Activated CD4-positive, alpha-beta memory T cell treated with anti-CD3 and anti-CD28 coated beads, Interleukin-2, amount 10 ng/mL, durations not matched to agents 7 days and 5 days (primary cell): ENCODE data around the gene SGO2. TPM values are rescaled to one million over a fixed set of nuclear protein-coding genes. Genes with fewer than 3 reads are reported as not detected.

Experiments
- CTCF ChIA-PET: fragments of 350-600 bp; sonication (Branson Sonifier 250); formaldehyde crosslinking; loops from one replicate; lab custom pipeline; 2021; ENCODE audit warnings: antibody characterized with exemption, inconsistent platforms; lab: Charles Lee
- POLR2A ChIA-PET: fragments of 350-600 bp; sonication (Branson Sonifier 250); formaldehyde crosslinking; loops from one replicate; lab custom pipeline; 2021; ENCODE audit warnings: antibody characterized with exemption; lab: Charles Lee
- DNase-seq: peaks from one replicate; pipeline ENCODE4 v3.0.0-alpha.2; 2020
- H3K27ac Mint-ChIP-seq: one replicate; pipeline ENCODE4 v1.8.0; 2021; ENCODE audit warnings: mild to moderate bottlenecking, mixed read lengths
- H3K27me3 Mint-ChIP-seq: one replicate; pipeline ENCODE4 v1.8.0; 2021; ENCODE audit warnings: mixed read lengths
- H3K36me3 Mint-ChIP-seq: one replicate; pipeline ENCODE4 v1.8.0; 2021; ENCODE audit warnings: low read depth, mixed read lengths
- H3K4me1 Mint-ChIP-seq: one replicate; pipeline ENCODE4 v1.8.0; 2021; ENCODE audit warnings: mixed read lengths
- H3K4me3 Mint-ChIP-seq: one replicate; pipeline ENCODE4 v1.8.0; 2021; ENCODE audit warnings: mild to moderate bottlenecking, mixed read lengths
- H3K9me3 Mint-ChIP-seq: one replicate; pipeline ENCODE4 v1.8.0; 2021; ENCODE audit warnings: mixed read lengths
- total RNA-seq, 2 experiments: library from RNA; stranded (reverse); gene quantifications; one replicate each; pipeline ENCODE4 v1.2.3, GENCODE V29; 2021

Gene SGO2
- total RNA-seq, 2 experiments from 2014 or later, result 44.2 to 45.3 TPM

GRCh38 chr2:200585340-200585729 is 59.3 kb downstream of the SGO2 start:
- Mint-ChIP-seq H3K4me3 (peak overlapping the region; percentile 59), H3K27ac (no peak overlapping the region), H3K9me3 (no peaks in the 10 kb centered on the region), H3K27me3 (peaks cover 10% of the 10 kb centered on the region), H3K36me3 (peaks cover 19% of the 10 kb centered on the region), H3K4me1 (peaks cover 10% of the 10 kb centered on the region)
- POLR2A ChIA-PET, result no interaction called here
- no peak for DNase-seq
- CTCF ChIA-PET, result no interaction called here

GRCh38 chr2:200585730-200586643 is 60.0 kb downstream of the SGO2 start, which contains the start of gene AOX1:
Gene AOX1, plus strand, starts transcription at chr2:200586014. Its CDS starts 95 bp downstream, at chr2:200586109.
- Mint-ChIP-seq H3K27ac (no peak within 1 kb of the TSS), H3K27me3 (peaks cover 14% of the 10 kb centered on the region), H3K9me3 (no peaks in the 10 kb centered on the region), H3K4me1 (peaks cover 10% of the 10 kb centered on the region), H3K4me3 (peak within 1 kb of the TSS; percentile 59), H3K36me3 (peaks cover 19% of the 10 kb centered on the region)
- CTCF ChIA-PET, result no interaction called here
- no peak for DNase-seq
- POLR2A ChIA-PET, result no interaction called here

GRCh38 chr2:200586644-200586975 is 60.6 kb downstream of the SGO2 start:
- ChIA-PET CTCF (no interaction called here), POLR2A (no interaction called here)
- H3K36me3 Mint-ChIP-seq, result peaks cover 19% of the 10 kb centered on the region
- H3K4me3 Mint-ChIP-seq, result no peak overlapping the region
- no peaks in the 10 kb centered on the region for H3K9me3 Mint-ChIP-seq
- DNase-seq, result no peak
- H3K4me1 Mint-ChIP-seq, result peaks cover 10% of the 10 kb centered on the region
- no peak overlapping the region for H3K27ac Mint-ChIP-seq
- H3K27me3 Mint-ChIP-seq, result peaks cover 16% of the 10 kb centered on the region

- H3K4me1 Mint-ChIP-seq, result peaks cover 10% of the 10 kb centered on the region
- DNase-seq, result no peak
- H3K27ac Mint-ChIP-seq, result no peak overlapping the region
- H3K27me3 Mint-ChIP-seq, result peaks cover 21% of the 10 kb centered on the region
- H3K9me3 Mint-ChIP-seq, result no peaks in the 10 kb centered on the region
- CTCF ChIA-PET, result interaction anchor here (1.0 kb wide), 1 partner anchor 171 kb away, joined by 5 read pairs; no protein-coding TSS in a partner anchor
- POLR2A ChIA-PET, result no interaction called here
- no peak overlapping the region for H3K4me3 Mint-ChIP-seq
- peaks cover 17% of the 10 kb centered on the region for H3K36me3 Mint-ChIP-seq
Measured at GRCh38 chr2:200587007-200587616, 61.1 kb downstream of the SGO2 start.

- H3K9me3 Mint-ChIP-seq, result no peaks in the 10 kb centered on the region
- peaks cover 10% of the 10 kb centered on the region for H3K4me1 Mint-ChIP-seq
- ChIA-PET CTCF (interaction anchor here (1.0 kb wide), 1 partner anchor 172 kb away, joined by 5 read pairs; no protein-coding TSS in a partner anchor), POLR2A (interaction anchor here (0.6 kb wide), 1 partner anchor 688 kb away, joined by 3 read pairs; no protein-coding TSS in a partner anchor)
- H3K27ac Mint-ChIP-seq, result no peak overlapping the region
- peaks cover 11% of the 10 kb centered on the region for H3K36me3 Mint-ChIP-seq
- H3K4me3 Mint-ChIP-seq, result no peak overlapping the region
- no peak for DNase-seq
- H3K27me3 Mint-ChIP-seq, result peaks cover 26% of the 10 kb centered on the region
Measured at GRCh38 chr2:200588076-200588678, 62.2 kb downstream of the SGO2 start.

- Mint-ChIP-seq H3K9me3 (no peaks in the 10 kb centered on the region), H3K36me3 (no peaks in the 10 kb centered on the region), H3K27ac (no peak overlapping the region), H3K4me1 (peaks cover 5% of the 10 kb centered on the region), H3K27me3 (peaks cover 37% of the 10 kb centered on the region), H3K4me3 (no peak overlapping the region)
- no peak for DNase-seq
- POLR2A ChIA-PET, result no interaction called here
- CTCF ChIA-PET, result no interaction called here
Measured at GRCh38 chr2:200590090-200590489, 64.1 kb downstream of the SGO2 start.

DNA sequence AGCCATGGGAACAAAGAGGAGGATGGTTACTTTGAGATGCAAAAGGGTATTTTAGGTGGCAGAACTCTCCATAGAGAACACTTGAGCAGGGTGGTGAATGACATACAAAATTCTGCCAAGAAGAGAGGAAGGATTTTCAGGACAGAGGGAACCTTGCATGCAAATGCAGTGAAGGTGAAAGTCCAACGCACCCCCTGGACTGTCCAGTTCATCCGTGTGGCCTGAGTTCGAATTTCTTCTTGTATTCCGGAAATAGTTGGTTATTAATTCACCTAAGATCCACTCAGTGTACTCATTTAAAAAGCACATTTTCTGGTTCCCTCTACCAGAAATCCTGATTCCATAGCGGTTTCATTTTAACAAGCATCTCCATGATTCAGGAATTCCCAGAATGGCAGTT is 65.3 kb downstream of the SGO2 start:
- Mint-ChIP-seq H3K27ac (no peak overlapping the region), H3K4me1 (peaks cover under 1% of the 10 kb centered on the region), H3K4me3 (no peak overlapping the region), H3K36me3 (no peaks in the 10 kb centered on the region), H3K27me3 (peaks cover 39% of the 10 kb centered on the region), H3K9me3 (no peaks in the 10 kb centered on the region)
- ChIA-PET CTCF (no interaction called here), POLR2A (no interaction called here)
- no peak for DNase-seq

DNA sequence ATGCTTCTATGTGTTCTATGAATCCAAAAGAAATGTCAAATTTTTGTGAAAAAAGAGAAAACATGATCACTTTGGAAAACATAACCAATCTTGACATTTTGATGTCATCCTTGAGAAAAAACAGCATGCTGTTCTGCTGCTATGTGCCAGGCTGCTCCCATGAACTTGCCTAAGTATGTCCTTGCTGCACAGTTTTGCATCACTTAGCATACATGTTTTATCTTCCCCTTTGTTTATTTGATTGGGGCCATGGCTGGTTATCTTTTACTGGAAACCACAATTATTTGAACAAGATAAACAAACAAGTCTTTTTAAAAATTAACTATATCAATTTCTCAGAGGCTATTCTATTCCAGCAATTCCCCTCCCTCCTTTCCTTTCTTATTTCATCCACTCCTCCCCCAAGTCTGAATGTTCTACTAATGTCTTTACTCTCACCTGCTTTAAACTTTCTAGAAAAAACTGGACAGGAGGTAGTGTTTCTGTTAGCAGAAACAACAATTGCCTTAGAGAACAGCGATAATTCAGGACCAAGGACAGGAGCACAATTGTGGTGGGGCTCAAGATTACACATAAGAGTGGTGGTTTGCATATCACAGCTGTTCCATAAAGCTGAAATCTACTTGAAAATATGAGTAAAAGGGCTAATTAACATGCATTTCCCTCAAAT is 66.5 kb downstream of the SGO2 start:
- no peak overlapping the region for H3K27ac Mint-ChIP-seq
- no peak for DNase-seq
- no peaks in the 10 kb centered on the region for H3K9me3 Mint-ChIP-seq
- H3K4me3 Mint-ChIP-seq, result no peak overlapping the region
- peaks cover 37% of the 10 kb centered on the region for H3K27me3 Mint-ChIP-seq
- H3K4me1 Mint-ChIP-seq, result no peaks in the 10 kb centered on the region
- CTCF ChIA-PET, result no interaction called here
- POLR2A ChIA-PET, result no interaction called here
- no peaks in the 10 kb centered on the region for H3K36me3 Mint-ChIP-seq

- no peak overlapping the region for H3K4me3 Mint-ChIP-seq
- H3K9me3 Mint-ChIP-seq, result no peaks in the 10 kb centered on the region
- no peaks in the 10 kb centered on the region for H3K4me1 Mint-ChIP-seq
- ChIA-PET CTCF (no interaction called here), POLR2A (no interaction called here)
- no peaks in the 10 kb centered on the region for H3K36me3 Mint-ChIP-seq
- no peak for DNase-seq
- H3K27ac Mint-ChIP-seq, result no peak overlapping the region
- peaks cover 39% of the 10 kb centered on the region for H3K27me3 Mint-ChIP-seq
Measured at GRCh38 chr2:200593905-200594304, 67.9 kb downstream of the SGO2 start.

- Mint-ChIP-seq H3K27me3 (peaks cover 33% of the 10 kb centered on the region), H3K36me3 (no peaks in the 10 kb centered on the region), H3K4me3 (no peak overlapping the region), H3K4me1 (no peaks in the 10 kb centered on the region), H3K9me3 (no peaks in the 10 kb centered on the region), H3K27ac (no peak overlapping the region)
- DNase-seq, result no peak
- ChIA-PET CTCF (no interaction called here), POLR2A (no interaction called here)
Measured at GRCh38 chr2:200595913-200596312, 69.9 kb downstream of the SGO2 start.

- Mint-ChIP-seq H3K9me3 (no peaks in the 10 kb centered on the region), H3K27ac (no peak overlapping the region), H3K27me3 (peaks cover 29% of the 10 kb centered on the region), H3K4me3 (no peak overlapping the region), H3K36me3 (no peaks in the 10 kb centered on the region), H3K4me1 (no peaks in the 10 kb centered on the region)
- ChIA-PET CTCF (interaction anchor here (1.5 kb wide), 1 partner anchor 10 kb away, joined by 3 read pairs; no protein-coding TSS in a partner anchor), POLR2A (no interaction called here)
- DNase-seq, result no peak
Measured at GRCh38 chr2:200596774-200597570, 71.0 kb downstream of the SGO2 start.

- DNase-seq, result no peak
- CTCF ChIA-PET, result no interaction called here
- H3K36me3 Mint-ChIP-seq, result no peaks in the 10 kb centered on the region
- no peaks in the 10 kb centered on the region for H3K4me1 Mint-ChIP-seq
- no peaks in the 10 kb centered on the region for H3K9me3 Mint-ChIP-seq
- peaks cover 20% of the 10 kb centered on the region for H3K27me3 Mint-ChIP-seq
- H3K27ac Mint-ChIP-seq, result no peak overlapping the region
- no peak overlapping the region for H3K4me3 Mint-ChIP-seq
- POLR2A ChIA-PET, result no interaction called here
Measured at GRCh38 chr2:200599206-200599605, 73.2 kb downstream of the SGO2 start.
